ENCODE data around the gene U2AF1L4.
"Not testable (repeated sequence)": the region's sequence is repeated elsewhere in the genome, so short reads cannot be mapped to it uniquely, and the experiment has no call there.

Gene U2AF1L4

GRCh38 chr19:35773020-35773806, 28.0 kb upstream of the U2AF1L4 start:
- TF ChIP-seq CTCF (IDR thresholded peaks at IDR 0.05; ENCODE audit: low read depth, low read length): no peak
- DNase-seq (ENCODE audit: extremely low read depth, low read depth): no peak

- DNase-seq (ENCODE audit: extremely low read depth, low read depth): not testable (repeated sequence)
Measured at GRCh38 chr19:35772362-35772761, 27.1 kb upstream of the U2AF1L4 start.

- no peak for TF ChIP-seq CTCF (IDR thresholded peaks at IDR 0.05; ENCODE audit: low read depth, low read length)
- no peak for DNase-seq (ENCODE audit: extremely low read depth, low read depth)
Measured at GRCh38 chr19:35768082-35768421, 22.8 kb upstream of the U2AF1L4 start.

GRCh38 chr19:35767288-35768081, 22.3 kb upstream of the U2AF1L4 start:
- no peak for TF ChIP-seq CTCF (IDR thresholded peaks at IDR 0.05; ENCODE audit: low read depth, low read length)
- DNase-seq (ENCODE audit: extremely low read depth, low read depth): no peak

GRCh38 chr19:35766571-35767104, 21.4 kb upstream of the U2AF1L4 start:
- no peak for DNase-seq (ENCODE audit: extremely low read depth, low read depth)
- no peak for TF ChIP-seq CTCF (IDR thresholded peaks at IDR 0.05; ENCODE audit: low read depth, low read length)

- TF ChIP-seq CTCF (IDR thresholded peaks at IDR 0.05; ENCODE audit: low read depth, low read length): no peak
- DNase-seq (ENCODE audit: extremely low read depth, low read depth): no peak
Measured at GRCh38 chr19:35764432-35765315, 19.5 kb upstream of the U2AF1L4 start.

- TF ChIP-seq CTCF (IDR thresholded peaks at IDR 0.05; ENCODE audit: low read depth, low read length): no peak
Measured at GRCh38 chr19:35760711-35761349, 15.6 kb upstream of the U2AF1L4 start.

More at GRCh38 chr19:35760711-35761349, 15.6 kb upstream of the U2AF1L4 start:
- no peak for DNase-seq (ENCODE audit: extremely low read depth, low read depth)

All from AG09319 (cell line).